Measurements from ENCODE around the gene UNK.

DNA sequence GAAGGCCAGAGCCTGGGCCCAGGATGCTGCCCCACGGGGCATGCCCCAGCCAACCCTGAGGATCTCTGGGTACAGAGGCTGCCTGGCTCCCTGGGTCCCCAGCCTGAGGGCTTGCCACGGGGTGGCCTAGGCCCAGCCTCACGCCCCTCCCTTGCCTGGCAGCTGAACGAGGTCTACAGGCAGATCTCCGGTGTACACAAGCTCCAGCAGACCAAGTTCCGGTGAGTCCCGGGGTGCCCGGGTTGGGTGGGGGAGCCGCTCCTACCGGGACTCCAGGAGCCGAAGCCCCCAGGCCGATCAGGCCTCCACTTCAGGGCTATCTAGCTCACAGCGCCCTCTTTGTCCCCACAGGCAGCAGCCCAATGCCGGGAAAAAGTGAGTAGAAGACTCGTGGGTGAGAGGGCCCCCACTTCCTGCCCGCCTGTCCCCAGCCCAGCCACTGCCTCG lies 44.0 kb upstream of the UNK start:
- TF ChIP-seq, protein P1, sequence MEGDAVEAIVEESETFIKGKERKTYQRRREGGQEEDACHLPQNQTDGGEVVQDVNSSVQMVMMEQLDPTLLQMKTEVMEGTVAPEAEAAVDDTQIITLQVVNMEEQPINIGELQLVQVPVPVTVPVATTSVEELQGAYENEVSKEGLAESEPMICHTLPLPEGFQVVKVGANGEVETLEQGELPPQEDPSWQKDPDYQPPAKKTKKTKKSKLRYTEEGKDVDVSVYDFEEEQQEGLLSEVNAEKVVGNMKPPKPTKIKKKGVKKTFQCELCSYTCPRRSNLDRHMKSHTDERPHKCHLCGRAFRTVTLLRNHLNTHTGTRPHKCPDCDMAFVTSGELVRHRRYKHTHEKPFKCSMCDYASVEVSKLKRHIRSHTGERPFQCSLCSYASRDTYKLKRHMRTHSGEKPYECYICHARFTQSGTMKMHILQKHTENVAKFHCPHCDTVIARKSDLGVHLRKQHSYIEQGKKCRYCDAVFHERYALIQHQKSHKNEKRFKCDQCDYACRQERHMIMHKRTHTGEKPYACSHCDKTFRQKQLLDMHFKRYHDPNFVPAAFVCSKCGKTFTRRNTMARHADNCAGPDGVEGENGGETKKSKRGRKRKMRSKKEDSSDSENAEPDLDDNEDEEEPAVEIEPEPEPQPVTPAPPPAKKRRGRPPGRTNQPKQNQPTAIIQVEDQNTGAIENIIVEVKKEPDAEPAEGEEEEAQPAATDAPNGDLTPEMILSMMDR (IDR thresholded peaks at IDR 0.05), result no peak
- TF ChIP-seq, protein P2, sequence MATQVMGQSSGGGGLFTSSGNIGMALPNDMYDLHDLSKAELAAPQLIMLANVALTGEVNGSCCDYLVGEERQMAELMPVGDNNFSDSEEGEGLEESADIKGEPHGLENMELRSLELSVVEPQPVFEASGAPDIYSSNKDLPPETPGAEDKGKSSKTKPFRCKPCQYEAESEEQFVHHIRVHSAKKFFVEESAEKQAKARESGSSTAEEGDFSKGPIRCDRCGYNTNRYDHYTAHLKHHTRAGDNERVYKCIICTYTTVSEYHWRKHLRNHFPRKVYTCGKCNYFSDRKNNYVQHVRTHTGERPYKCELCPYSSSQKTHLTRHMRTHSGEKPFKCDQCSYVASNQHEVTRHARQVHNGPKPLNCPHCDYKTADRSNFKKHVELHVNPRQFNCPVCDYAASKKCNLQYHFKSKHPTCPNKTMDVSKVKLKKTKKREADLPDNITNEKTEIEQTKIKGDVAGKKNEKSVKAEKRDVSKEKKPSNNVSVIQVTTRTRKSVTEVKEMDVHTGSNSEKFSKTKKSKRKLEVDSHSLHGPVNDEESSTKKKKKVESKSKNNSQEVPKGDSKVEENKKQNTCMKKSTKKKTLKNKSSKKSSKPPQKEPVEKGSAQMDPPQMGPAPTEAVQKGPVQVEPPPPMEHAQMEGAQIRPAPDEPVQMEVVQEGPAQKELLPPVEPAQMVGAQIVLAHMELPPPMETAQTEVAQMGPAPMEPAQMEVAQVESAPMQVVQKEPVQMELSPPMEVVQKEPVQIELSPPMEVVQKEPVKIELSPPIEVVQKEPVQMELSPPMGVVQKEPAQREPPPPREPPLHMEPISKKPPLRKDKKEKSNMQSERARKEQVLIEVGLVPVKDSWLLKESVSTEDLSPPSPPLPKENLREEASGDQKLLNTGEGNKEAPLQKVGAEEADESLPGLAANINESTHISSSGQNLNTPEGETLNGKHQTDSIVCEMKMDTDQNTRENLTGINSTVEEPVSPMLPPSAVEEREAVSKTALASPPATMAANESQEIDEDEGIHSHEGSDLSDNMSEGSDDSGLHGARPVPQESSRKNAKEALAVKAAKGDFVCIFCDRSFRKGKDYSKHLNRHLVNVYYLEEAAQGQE (IDR thresholded peaks at IDR 0.05; ENCODE audit: insufficient read depth in 1 of 2, low read depth in 2 of 2, low read length in 1 of 2), result no peak
- no peak for TF ChIP-seq SIN3A (IDR thresholded peaks at IDR 0.05; ENCODE audit: borderline replicate concordance, insufficient read depth, low read depth, low read length)
- no peak for TF ChIP-seq TCF7L2 (IDR thresholded peaks at IDR 0.05; ENCODE audit: low read depth, low read length)
- no peak for TF ChIP-seq POLR2AphosphoS5 (IDR thresholded peaks at IDR 0.05; ENCODE audit: low read depth, low read length)

Data from Panc1 (cell line).